ENCODE data around the gene PLXDC2. TPM values are rescaled to one million over a fixed set of nuclear protein-coding genes. Genes with fewer than 3 reads are reported as not detected.

PLXDC2 gene
- polyA plus RNA-seq, 1 of the 3 experiments (the other 2 are of a cell fraction): 2.5 TPM

- H2AFZ ChIP-seq (ENCODE audit: low read depth): no peak overlapping the region
Measured at GRCh38 chr10:20109613-20110012, 293.4 kb downstream of the PLXDC2 start.

GRCh38 chr10:20110125-20111100 lies 294.2 kb downstream of the PLXDC2 start:
- no peak overlapping the region for H3K4me2 ChIP-seq
- H3K9ac ChIP-seq: no peak overlapping the region
- no peaks in the 10 kb centered on the region; a peak in 1 of 4 replicates for H3K4me1 ChIP-seq (ENCODE audit: control insufficient read depth in 1 of 2, insufficient read depth in 2 of 2, low read depth in 1 of 2, low read length in 1 of 2)
- 57% methylated on average over 7 of the region's 7 CpGs for WGBS (ENCODE audit: low lambda C conversion rate)
- no peak overlapping the region for H2AFZ ChIP-seq (ENCODE audit: low read depth)
- no peaks in the 10 kb centered on the region for H3K9me3 ChIP-seq
- no peaks in the 10 kb centered on the region for H3K36me3 ChIP-seq (replicated peaks in 1 of 2; ENCODE audit: control insufficient read depth in 1 of 2, insufficient read depth in 2 of 2, low read length in 1 of 2)
- H3K4me3 ChIP-seq (ENCODE audit: low read depth in 2 of 2, low read length in 1 of 2): no peak overlapping the region
- no peaks in the 10 kb centered on the region for H3K79me2 ChIP-seq (ENCODE audit: insufficient read depth)
- H3K27ac ChIP-seq (ENCODE audit: low read depth in 2 of 2, low read length in 1 of 2): no peak overlapping the region
- CTCF ChIA-PET: no interaction called here
- POLR2A ChIA-PET: no interaction called here
- no peaks in the 10 kb centered on the region for H4K20me1 ChIP-seq (ENCODE audit: insufficient read depth)
- no peak for DNase-seq
- 0 out of 2 replicates have a peak, but pooled peaks cover 3% of the 10 kb centered on the region for H3K9me2 ChIP-seq
- TF ChIP-seq, protein P1, sequence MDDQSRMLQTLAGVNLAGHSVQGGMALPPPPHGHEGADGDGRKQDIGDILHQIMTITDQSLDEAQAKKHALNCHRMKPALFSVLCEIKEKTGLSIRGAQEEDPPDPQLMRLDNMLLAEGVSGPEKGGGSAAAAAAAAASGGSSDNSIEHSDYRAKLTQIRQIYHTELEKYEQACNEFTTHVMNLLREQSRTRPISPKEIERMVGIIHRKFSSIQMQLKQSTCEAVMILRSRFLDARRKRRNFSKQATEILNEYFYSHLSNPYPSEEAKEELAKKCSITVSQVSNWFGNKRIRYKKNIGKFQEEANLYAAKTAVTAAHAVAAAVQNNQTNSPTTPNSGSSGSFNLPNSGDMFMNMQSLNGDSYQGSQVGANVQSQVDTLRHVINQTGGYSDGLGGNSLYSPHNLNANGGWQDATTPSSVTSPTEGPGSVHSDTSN (IDR thresholded peaks at IDR 0.05): no peak
- no peak for TF ChIP-seq FOXM1 (IDR thresholded peaks at IDR 0.05; ENCODE audit: low read depth)
- no peak for TF ChIP-seq TAF1 (IDR thresholded peaks at IDR 0.05; ENCODE audit: borderline replicate concordance, low read depth, low read length)
- TF ChIP-seq SMC3 (IDR thresholded peaks at IDR 0.05; ENCODE audit: low read depth, low read length): no peak
- no peak for TF ChIP-seq RFX5 (IDR thresholded peaks at IDR 0.05; ENCODE audit: low read length)
- no peak for TF ChIP-seq GABPA (IDR thresholded peaks at IDR 0.05; ENCODE audit: low read depth)
- no peak for TF ChIP-seq MAX (IDR thresholded peaks at IDR 0.05; ENCODE audit: low read depth)
- H3F3A ChIP-seq (replicated peaks; ENCODE audit: insufficient read depth): no peaks in the 10 kb centered on the region
- H3K27me3 ChIP-seq (ENCODE audit: insufficient read depth): no peaks in the 10 kb centered on the region

More at GRCh38 chr10:20109613-20110012, 293.4 kb downstream of the PLXDC2 start:
- H3K4me3 ChIP-seq (ENCODE audit: low read depth in 2 of 2, low read length in 1 of 2): no peak overlapping the region
- no peaks in the 10 kb centered on the region for H3K9me3 ChIP-seq
- H3K79me2 ChIP-seq (ENCODE audit: insufficient read depth): no peaks in the 10 kb centered on the region
- no peaks in the 10 kb centered on the region for H3F3A ChIP-seq (replicated peaks; ENCODE audit: insufficient read depth)
- 0 out of 2 replicates have a peak, but pooled peaks cover 3% of the 10 kb centered on the region for H3K9me2 ChIP-seq
- no peak overlapping the region for H3K4me2 ChIP-seq
- H3K27me3 ChIP-seq (ENCODE audit: insufficient read depth): no peaks in the 10 kb centered on the region
- DNase-seq: no peak
- H3K4me1 ChIP-seq (ENCODE audit: control insufficient read depth in 1 of 2, insufficient read depth in 2 of 2, low read depth in 1 of 2, low read length in 1 of 2): no peaks in the 10 kb centered on the region; a peak in 1 of 4 replicates
- no peaks in the 10 kb centered on the region for H4K20me1 ChIP-seq (ENCODE audit: insufficient read depth)
- 56% methylated on average over 4 of the region's 4 CpGs for WGBS (ENCODE audit: low lambda C conversion rate)
- no peaks in the 10 kb centered on the region for H3K36me3 ChIP-seq (replicated peaks in 1 of 2; ENCODE audit: control insufficient read depth in 1 of 2, insufficient read depth in 2 of 2, low read length in 1 of 2)
- CTCF ChIA-PET: no interaction called here
- H3K27ac ChIP-seq (ENCODE audit: low read depth in 2 of 2, low read length in 1 of 2): no peak overlapping the region
- no peak overlapping the region for H3K9ac ChIP-seq
- POLR2A ChIA-PET: no interaction called here
- no peak for TF ChIP-seq TCF12 (IDR thresholded peaks at IDR 0.05)
- no peak for TF ChIP-seq YY1 (IDR thresholded peaks at IDR 0.05; ENCODE audit: low read depth)
- TF ChIP-seq, protein P1 (IDR thresholded peaks at IDR 0.05): no peak
- TF ChIP-seq NFIC (IDR thresholded peaks at IDR 0.05; ENCODE audit: borderline replicate concordance): no peak
- TF ChIP-seq NRF1 (IDR thresholded peaks at IDR 0.05; ENCODE audit: low read depth, low read length): no peak
- TF ChIP-seq RFX5 (IDR thresholded peaks at IDR 0.05; ENCODE audit: low read length): no peak
- no peak for TF ChIP-seq SIN3A (IDR thresholded peaks at IDR 0.05; ENCODE audit: borderline replicate concordance, low read depth, low read length)
- no peak for TF ChIP-seq MXI1 (IDR thresholded peaks at IDR 0.05; ENCODE audit: low read depth, low read length)

Data from SK-N-SH (cell line).